HG02884 (cell line): ENCODE measurements around the gene MSH4.
A peak's percentile ranks its signal among the peaks of the same experiment; 100 is the strongest.
"Not testable (repeated sequence)": the region's sequence is repeated elsewhere in the genome, so short reads cannot be mapped to it uniquely, and the experiment has no call there.

ENCODE experiments used
- ATAC-seq: cut with Tn5 transposase; IDR thresholded peaks from one replicate; pipeline ENCODE4 v1.9.1; 2021; ENCODE audit warnings: mild to moderate bottlenecking, moderate library complexity; ENCODE audit not compliant: unreplicated experiment

The MSH4 gene

DNA sequence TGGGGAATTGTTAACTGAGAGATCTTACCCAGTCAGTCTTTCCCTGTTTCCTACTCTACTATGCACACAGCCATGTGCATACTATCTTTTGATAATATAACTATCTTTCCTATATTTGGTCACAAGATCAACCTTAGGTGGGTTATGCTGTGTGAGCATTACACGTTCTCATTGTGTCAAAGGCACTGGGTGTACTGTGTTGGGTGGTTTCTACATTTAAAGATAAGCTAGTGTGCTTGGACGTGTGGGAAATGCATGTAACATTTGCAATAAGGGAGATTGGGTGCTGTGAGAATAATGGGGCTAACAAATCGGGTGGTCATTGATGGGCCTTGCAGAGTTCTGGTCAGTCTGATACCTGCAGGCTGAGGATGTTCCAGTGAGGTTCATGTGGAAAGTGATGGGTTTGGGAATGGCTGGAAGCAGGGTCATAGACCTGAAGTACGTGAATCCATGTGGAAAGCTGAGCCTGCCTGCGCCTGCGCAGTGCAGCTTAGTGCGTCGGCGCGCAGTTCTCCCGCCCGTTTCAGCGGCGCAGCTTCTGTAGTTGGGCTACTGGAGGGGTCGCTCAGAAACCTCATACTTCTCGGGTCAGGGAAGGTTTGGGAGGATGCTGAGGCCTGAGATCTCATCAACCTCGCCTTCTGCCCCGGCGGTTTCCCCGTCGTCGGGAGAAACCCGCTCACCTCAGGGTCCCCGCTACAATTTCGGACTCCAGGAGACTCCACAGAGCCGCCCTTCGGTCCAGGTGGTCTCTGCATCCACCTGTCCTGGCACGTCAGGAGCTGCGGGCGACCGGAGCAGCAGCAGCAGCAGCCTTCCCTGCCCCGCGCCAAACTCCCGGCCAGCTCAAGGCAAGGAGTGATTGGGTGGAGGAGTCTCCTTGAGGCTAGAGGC, at the start of gene MSH4:
Gene MSH4, plus strand, starts transcription at position 507 of the 897 bp plus-strand sequence. Its CDS starts 104 bp downstream, at position 611.
- ATAC-seq, result no peak

- not testable (repeated sequence) for ATAC-seq
Observed at GRCh38 chr1:75757210-75757609, 39.5 kb upstream of the MSH4 start.

- not testable (repeated sequence) for ATAC-seq
Observed at GRCh38 chr1:75758543-75758942, 38.1 kb upstream of the MSH4 start.

- ATAC-seq, result no peak
Observed at GRCh38 chr1:75764057-75764655, 32.5 kb upstream of the MSH4 start.

GRCh38 chr1:75765697-75766355, 30.9 kb upstream of the MSH4 start:
- no peak for ATAC-seq

DNA sequence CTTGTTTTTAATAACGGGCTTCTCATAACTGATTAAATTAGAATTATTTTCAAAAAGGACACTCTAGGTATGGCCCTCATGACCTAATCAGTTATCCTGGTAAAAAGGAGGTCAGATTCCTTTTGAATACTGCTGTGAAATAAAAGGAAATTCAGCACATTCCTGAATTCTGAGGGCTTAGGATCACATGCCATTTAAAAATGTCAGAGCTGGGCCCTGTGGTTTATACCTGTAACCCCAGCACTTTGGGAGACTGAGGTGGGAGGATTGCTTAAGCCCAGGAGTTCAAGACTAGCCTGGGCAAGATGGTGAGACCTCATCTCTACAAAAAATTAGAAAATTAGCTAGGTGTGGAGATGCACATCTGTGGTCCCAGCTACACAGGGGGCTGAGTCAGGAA, 28.7 kb upstream of the MSH4 start:
- no peak for ATAC-seq

- ATAC-seq, result no peak
Observed at GRCh38 chr1:75770761-75771160, 25.9 kb upstream of the MSH4 start.

DNA sequence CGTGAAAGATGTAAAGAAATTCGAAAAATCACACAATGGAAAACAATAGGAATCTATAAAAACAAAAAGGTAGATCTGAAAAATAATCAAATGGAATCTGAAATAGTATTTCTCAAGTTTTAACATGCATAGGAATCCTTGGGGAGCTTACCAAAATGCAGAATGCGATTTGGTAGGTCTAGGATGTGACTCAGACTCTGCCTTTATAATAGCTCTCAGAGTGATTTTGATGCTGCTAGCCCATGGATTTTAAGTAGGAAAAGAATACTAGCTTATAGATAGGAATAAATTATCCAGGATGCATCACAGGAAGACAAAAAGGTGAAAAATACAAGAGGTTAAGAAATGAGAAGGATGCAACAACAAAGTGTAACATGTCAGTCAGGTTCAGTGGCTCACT, 24.7 kb upstream of the MSH4 start:
- ATAC-seq, result no peak

GRCh38 chr1:75777812-75778211, 18.9 kb upstream of the MSH4 start:
- ATAC-seq, result not testable (repeated sequence)

DNA sequence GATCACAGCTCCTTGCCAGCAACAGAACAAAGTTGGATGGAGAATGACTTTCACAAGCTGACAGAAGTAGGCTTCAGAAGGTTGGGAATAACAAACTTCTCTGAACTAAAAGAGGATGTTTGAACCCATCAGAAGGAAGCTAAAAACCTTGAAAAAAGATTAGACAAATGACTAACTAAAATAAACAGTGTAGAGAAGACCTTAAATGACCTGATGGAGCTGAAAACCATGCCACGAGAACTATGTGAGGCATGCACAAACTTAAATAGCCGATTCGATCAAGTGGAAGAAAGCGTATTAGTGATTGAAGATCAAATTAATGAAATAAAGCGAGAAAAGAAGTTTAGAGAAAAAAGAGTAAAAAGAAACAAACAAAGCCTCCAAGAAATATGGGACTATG, 18.0 kb upstream of the MSH4 start:
- ATAC-seq, result not testable (repeated sequence)

GRCh38 chr1:75780183-75780582, 16.5 kb upstream of the MSH4 start:
- not testable (repeated sequence) for ATAC-seq

DNA sequence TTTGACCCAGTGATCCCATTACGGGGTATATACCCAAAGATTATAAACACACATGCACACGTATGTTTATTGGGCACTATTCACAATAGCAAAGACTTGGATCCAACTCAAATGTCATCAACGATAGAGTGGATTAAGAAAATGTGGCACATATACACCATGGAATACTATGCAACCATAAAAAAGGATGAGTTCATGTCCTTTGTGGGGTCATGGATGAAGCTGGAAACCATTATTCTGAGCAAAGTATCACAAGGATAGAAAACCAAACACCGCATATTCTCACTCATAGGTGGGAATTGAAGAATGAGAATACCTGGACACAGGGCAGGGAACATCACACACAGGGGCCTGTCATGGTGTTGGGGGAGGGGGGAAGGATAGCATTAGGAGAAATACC, 12.8 kb upstream of the MSH4 start:
- not testable (repeated sequence) for ATAC-seq

DNA sequence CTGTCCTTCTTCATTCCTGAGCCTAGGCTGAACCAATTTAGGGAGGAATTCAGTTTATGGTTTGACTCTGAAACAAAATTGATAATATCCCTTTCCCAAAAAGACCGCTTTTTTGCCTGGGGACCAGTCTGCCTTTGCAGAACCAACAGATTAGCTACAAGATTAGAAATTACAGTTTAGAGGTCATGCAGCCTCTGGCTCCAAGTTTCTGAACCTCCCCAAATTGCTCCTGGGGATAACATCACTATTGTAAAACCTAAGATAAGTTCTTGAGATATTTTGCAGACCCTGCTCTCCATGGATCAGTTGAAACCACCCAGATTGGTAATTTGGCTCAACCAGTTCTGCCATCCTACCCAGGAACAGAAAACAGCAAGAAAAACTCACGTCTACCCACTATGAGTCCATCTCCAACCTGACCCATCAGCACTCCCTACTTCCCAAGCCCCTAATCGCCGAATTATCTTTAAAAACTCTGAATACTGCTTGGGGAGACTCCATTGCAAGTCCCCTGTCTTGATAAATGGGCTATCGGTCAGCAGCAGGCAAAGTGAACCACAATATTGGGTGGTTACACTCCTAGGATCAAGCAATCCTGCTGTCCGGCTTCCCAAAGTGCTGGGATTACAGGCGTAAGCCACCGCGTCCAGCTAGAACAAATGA, 11.2 kb upstream of the MSH4 start:
- ATAC-seq, result peak; percentile 27

DNA sequence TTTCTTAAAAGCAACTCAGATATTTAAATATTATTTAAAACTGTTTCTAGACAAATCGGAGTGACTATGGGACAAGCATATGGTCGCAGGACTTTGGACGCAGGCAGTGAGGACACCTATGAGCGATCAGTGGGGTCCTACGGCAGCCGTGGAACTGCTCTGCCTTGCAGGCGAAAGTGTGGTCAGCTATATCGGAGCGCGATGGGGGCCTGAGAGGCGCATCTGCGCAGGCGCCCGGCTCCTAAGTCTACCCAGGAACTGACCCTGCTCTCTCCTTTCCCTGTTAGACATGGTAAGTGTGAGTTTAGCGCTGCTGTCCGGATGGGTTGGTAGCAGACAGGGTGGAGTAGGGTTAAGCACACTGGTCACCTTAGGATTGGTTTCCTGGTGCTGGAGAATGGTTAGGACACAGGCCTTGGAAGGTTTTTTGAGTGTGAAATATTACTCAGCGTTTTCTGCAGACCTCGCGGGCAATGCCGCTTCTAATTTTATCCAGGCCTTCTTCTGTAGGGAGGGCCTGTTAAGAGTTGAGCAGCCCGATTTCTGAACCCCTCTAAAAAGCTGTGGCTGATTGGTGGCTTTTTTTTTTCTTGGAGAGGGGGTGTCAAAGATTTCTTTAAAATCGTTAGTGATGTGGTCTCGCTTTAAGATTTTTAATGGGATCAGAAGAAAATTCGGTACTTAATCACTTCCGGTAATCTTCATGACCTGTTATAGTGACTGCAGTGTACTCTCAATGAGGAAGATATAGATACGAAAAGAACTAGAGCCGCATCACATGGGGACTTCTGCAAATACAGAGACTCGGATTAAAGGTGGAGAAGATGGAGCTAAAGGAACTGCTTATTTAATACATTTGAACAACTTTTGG, 10.5 kb upstream of the MSH4 start, which contains the start of gene RABGGTB:
Gene RABGGTB, plus strand, starts transcription at position 274 of the 871 bp plus-strand sequence. Its CDS starts 16 bp downstream, at position 290.
- ATAC-seq, result peak; percentile 72

GRCh38 chr1:75786901-75787493, 9.7 kb upstream of the MSH4 start:
- no peak for ATAC-seq

- ATAC-seq, result no peak
Observed at GRCh38 chr1:75787524-75787923, 9.2 kb upstream of the MSH4 start.

DNA sequence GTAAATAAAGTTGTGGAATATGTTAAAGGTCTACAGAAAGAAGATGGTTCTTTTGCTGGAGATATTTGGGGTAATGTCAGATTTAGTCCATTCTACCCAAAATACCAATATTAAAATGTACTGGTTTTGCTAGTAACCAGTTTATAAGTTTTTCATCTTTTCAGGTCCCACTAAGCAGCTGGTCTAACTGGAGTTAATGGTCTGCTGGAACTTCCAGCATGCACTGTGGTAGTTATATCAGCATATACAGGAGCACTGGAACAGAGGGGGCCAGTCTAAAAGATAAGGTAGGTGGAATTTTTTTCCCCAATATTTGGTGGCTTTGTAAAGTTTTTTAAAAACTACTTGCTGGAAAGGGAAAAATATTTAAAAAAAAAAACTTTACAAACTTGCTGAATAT, 6.7 kb upstream of the MSH4 start:
- no peak for ATAC-seq

- no peak for ATAC-seq
Observed at GRCh38 chr1:75791022-75791421, 5.7 kb upstream of the MSH4 start.

GRCh38 chr1:75792091-75792490, 4.6 kb upstream of the MSH4 start:
- no peak for ATAC-seq

DNA sequence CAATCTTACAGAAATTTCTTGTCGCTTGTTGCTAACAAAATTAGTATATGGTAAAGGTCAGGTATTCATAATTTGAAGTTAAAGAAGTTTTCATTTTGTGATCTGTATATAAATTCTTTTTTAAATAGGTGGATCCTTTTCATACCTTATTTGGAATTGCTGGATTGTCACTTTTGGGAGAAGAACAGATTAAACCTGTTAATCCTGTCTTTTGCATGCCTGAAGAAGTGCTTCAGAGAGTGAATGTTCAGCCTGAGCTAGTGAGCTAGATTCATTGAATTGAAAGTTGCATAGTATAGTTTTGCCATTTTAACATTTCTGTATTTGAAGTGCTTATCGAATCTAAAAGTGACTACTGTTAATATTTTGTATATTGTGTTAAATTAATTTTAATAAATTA, 2.3 kb upstream of the MSH4 start:
- ATAC-seq, result no peak
